Vagina (tissue), 2 donors: ENCODE measurements around the gene BOLA1.

Experiments
- CTCF ChIP-seq, 3 experiments: fragments of 450-650 bp in 2 of 3; fragments of 200-600 bp in 1 of 3; sonication (generic) in 1 of 3; IDR thresholded peaks; one replicate each; pipeline ENCODE4 v1.5.1; 2017 to 2019; ENCODE audit warnings: antibody characterized with exemption in 3 of 3, mild to moderate bottlenecking in 2 of 3, moderate library complexity in 2 of 3
- POLR2A ChIP-seq, 2 donors: fragments of 450-650 bp; IDR thresholded peaks; one replicate each; pipeline ENCODE4 v1.6.1; 2017; ENCODE audit warnings: antibody characterized with exemption in 2 of 2, mild to moderate bottlenecking in 2 of 2, moderate library complexity in 2 of 2
- POLR2AphosphoS5 ChIP-seq, 2 donors: sonication (generic); formaldehyde crosslinking; IDR thresholded peaks; one replicate each; pipeline ENCODE4 v1.9.0; 2017; ENCODE audit warnings: antibody characterized with exemption in 2 of 2, mild to moderate bottlenecking in 2 of 2, low read depth in 1 of 2; ENCODE audit not compliant: insufficient read depth in 1 of 2

- TF ChIP-seq POLR2A (IDR thresholded peaks at IDR 0.05) = no peak
- TF ChIP-seq CTCF (IDR thresholded peaks at IDR 0.05) = no peak
- TF ChIP-seq POLR2AphosphoS5 (IDR thresholded peaks at IDR 0.05; ENCODE audit: insufficient read depth in 1 of 2, low read depth in 1 of 2) = no peak
Observed at GRCh38 chr1:149884433-149885338, 14.7 kb upstream of the BOLA1 start.
